Tibial artery (tissue), 4 donors: ENCODE data around the gene UNC13B.

ENCODE experiments used
- DNase-seq, 2 donors: peaks; one replicate each; pipeline ENCODE4 v3.0.0-alpha.2; 2019
- H3K27ac ChIP-seq, 2 donors: fragments of 200-600 bp; sonication (generic) in 1 of 2; 1 replicate in 1 of 2; 2 replicates in 1 of 2; pipeline ENCODE4 v1.5.1; 2018 to 2019; ENCODE audit warnings: mild to moderate bottlenecking in 1 of 2
- H3K27me3 ChIP-seq, 2 donors: fragments of 200-600 bp; sonication (generic) in 1 of 2; one replicate each; pipeline versions ENCODE4 v1.5.1 to v1.6.0; 2016 to 2019
- H3K36me3 ChIP-seq, 3 donors: fragments of 200-600 bp; sonication (generic) in 2 of 3; one replicate each; pipeline ENCODE4 v1.5.1; 2016 to 2019; ENCODE audit warnings: mild to moderate bottlenecking in 2 of 3
- H3K4me1 ChIP-seq, 4 donors: fragments of 200-600 bp; sonication (generic) in 2 of 4; 1 replicate in 3 of 4; 2 replicates in 1 of 4; pipeline ENCODE4 v1.5.1; 2016 to 2019
- H3K4me3 ChIP-seq, 2 donors: fragments of 200-600 bp; sonication (generic) in 1 of 2; 1 replicate in 1 of 2; 2 replicates in 1 of 2; pipeline ENCODE4 v1.5.1; 2018 to 2019; ENCODE audit warnings: mild to moderate bottlenecking in 2 of 2
- H3K9me3 ChIP-seq, 3 donors: fragments of 200-600 bp; sonication (generic) in 1 of 3; one replicate each; pipeline ENCODE4 v1.5.1; 2016 to 2019
- intact Hi-C: fragments of 100-400 bp; cut with DNase I; formaldehyde crosslinking; loops from one replicate; pipeline ENCODE4 v1.15.0; 2023; ENCODE audit warnings: low total_unique reads
- TF ChIP-seq, protein P1 (sequence below), 2 experiments: fragments of 200-600 bp in 1 of 2; fragments of 450-650 bp in 1 of 2; IDR thresholded peaks; one replicate each; pipeline ENCODE4 v1.5.1; 2017 to 2019; ENCODE audit warnings: antibody characterized with exemption in 2 of 2, mild to moderate bottlenecking in 1 of 2, moderate library complexity in 1 of 2

The UNC13B gene

DNA sequence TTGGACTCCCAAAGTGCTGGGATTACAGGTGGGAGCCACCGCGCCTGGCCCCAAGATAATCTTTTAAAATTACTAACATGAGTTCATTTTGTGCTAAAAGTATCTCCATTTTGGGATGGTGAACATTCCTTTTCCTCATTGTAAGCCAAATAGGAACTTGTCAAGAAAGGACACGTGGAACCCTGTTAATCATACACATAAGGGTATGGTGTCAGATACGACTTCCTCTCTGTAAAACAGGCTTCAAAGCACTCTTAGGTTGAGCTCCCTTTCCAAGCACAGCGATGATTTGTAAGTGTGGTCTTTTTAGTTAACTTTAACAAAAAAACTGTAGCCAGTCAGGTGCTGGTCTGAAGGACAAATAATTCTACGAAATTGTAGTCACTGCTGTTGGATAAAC lies 132.7 kb downstream of the UNC13B start:
- TF ChIP-seq, protein P1, sequence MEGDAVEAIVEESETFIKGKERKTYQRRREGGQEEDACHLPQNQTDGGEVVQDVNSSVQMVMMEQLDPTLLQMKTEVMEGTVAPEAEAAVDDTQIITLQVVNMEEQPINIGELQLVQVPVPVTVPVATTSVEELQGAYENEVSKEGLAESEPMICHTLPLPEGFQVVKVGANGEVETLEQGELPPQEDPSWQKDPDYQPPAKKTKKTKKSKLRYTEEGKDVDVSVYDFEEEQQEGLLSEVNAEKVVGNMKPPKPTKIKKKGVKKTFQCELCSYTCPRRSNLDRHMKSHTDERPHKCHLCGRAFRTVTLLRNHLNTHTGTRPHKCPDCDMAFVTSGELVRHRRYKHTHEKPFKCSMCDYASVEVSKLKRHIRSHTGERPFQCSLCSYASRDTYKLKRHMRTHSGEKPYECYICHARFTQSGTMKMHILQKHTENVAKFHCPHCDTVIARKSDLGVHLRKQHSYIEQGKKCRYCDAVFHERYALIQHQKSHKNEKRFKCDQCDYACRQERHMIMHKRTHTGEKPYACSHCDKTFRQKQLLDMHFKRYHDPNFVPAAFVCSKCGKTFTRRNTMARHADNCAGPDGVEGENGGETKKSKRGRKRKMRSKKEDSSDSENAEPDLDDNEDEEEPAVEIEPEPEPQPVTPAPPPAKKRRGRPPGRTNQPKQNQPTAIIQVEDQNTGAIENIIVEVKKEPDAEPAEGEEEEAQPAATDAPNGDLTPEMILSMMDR (IDR thresholded peaks at IDR 0.05): no peak
- Histone ChIP-seq H3K36me3 (peaks cover 0 to 8% (median 0%) of the 10 kb centered on the region in 3 donors), H3K27ac (no peak overlapping the region), H3K27me3 (no peaks in the 10 kb centered on the region), H3K4me3 (no peak overlapping the region), H3K9me3 (no peaks in the 10 kb centered on the region), H3K4me1 (no peaks in the 10 kb centered on the region)
- no peak for DNase-seq
- intact Hi-C loops: no loop called here

DNA sequence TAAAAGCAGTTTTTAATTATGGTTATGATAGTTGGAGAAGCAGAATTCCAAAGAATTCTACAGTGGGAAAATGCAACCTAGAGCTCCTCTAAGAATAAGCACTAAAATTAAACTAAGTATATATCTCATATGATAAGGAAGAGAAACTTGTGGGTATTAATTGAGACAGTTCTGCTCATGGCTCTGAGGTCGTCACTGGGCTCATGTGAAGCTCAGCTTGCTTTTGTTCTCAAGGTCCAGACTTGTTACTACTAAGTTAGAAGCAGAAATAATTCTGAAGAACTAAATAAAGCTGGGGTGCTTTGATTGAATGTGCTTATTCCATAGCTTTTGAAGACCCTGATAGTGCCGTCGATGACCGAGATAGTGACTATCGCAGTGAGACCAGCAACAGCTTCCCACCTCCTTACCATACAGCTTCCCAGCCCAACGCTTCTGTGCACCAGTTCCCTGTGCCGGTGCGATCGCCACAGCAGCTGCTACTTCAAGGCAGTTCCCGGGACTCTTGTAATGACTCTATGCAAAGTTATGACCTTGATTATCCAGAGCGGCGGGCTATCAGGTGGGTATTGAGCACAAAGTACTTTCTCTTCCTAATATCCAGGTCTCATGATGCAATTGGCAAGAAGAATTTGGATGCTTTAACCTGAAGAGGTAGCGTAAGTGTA lies 133.7 kb downstream of the UNC13B start:
- H3K27me3 ChIP-seq: no peaks in the 10 kb centered on the region
- no peaks in the 10 kb centered on the region for H3K9me3 ChIP-seq
- no peak overlapping the region for H3K27ac ChIP-seq
- TF ChIP-seq, protein P1 (IDR thresholded peaks at IDR 0.05): no peak
- H3K36me3 ChIP-seq: peaks cover 0 to 8% (median 0%) of the 10 kb centered on the region in 3 donors
- no peaks in the 10 kb centered on the region for H3K4me1 ChIP-seq
- DNase-seq: no peak
- no peak overlapping the region for H3K4me3 ChIP-seq
- intact Hi-C loops: no loop called here

DNA sequence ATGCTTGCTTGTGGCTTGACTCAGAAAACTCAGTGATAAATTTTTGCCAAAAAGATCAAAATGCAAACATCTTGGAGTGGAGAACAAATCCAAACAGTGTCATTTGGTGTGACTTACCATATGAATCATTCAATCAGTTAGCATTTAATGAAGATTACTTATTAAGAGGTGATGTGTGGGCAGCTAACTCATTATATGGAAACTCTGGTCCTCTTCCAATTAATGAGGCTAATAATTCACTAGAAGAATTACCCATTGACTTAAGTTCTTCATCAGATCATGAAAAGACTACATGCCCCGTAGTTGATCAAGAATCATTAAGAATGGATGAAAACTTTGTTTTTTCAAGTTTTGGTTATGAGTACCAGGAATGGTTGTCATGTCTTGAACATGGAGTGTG lies 141.8 kb downstream of the UNC13B start:
- DNase-seq: no peak
- TF ChIP-seq, protein P1 (IDR thresholded peaks at IDR 0.05): no peak
- intact Hi-C loops: no loop called here
- no peaks in the 10 kb centered on the region for H3K9me3 ChIP-seq
- no peak overlapping the region for H3K4me3 ChIP-seq
- no peak overlapping the region for H3K27ac ChIP-seq
- H3K27me3 ChIP-seq: no peaks in the 10 kb centered on the region
- no peaks in the 10 kb centered on the region for H3K36me3 ChIP-seq
- H3K4me1 ChIP-seq: no peaks in the 10 kb centered on the region

DNA sequence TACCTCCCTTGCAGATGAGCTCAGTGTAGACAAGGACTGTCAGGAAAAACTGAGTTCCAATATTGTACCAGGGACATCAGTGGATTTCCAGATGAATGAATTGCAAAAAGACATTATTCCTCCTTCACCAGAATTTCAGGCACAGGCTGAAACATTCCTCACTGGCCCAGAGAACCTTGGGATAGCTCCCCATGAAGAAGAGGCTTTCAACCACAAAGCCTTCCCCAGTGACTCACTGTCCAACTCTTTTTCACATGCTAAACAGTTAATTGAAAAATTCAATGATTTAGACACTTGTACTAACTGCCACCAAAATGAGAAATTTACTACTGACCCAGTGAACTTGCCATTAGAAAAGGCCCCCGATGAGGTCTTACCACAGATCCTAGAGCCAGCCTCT lies 144.5 kb downstream of the UNC13B start:
- no peaks in the 10 kb centered on the region for H3K9me3 ChIP-seq
- TF ChIP-seq, protein P1 (IDR thresholded peaks at IDR 0.05): no peak
- intact Hi-C loops: no loop called here
- peaks cover 6 to 11% (median 8%) of the 10 kb centered on the region in 3 donors for H3K36me3 ChIP-seq
- H3K27me3 ChIP-seq: no peaks in the 10 kb centered on the region
- H3K27ac ChIP-seq: no peak overlapping the region
- no peak overlapping the region for H3K4me3 ChIP-seq
- H3K4me1 ChIP-seq: peaks cover 0 to 9% (median 7%) of the 10 kb centered on the region in 4 donors
- DNase-seq: no peak

DNA sequence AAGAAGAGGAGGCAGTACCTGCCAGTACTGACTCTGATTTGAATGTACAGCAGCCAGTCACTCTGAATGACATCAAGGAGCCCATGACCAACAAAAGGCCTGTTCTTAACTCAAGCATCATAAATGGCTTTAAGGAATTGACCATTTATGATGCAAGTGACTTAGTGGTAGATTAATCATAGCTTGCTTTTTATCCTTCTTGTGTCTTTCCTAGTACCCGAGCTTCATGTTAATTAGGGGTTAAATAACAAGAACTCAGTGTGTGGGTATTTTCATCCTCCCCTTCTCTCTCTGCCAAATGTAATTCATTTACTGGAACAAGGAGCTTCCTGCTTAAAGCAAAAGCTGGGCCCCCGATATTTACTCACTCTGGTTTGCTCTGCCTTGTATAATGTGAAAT lies 146.5 kb downstream of the UNC13B start:
- Histone ChIP-seq H3K27ac (no peak overlapping the region), H3K27me3 (no peaks in the 10 kb centered on the region), H3K4me3 (no peak overlapping the region), H3K36me3 (peaks cover 6 to 11% (median 8%) of the 10 kb centered on the region in 3 donors), H3K4me1 (peaks cover 0 to 29% (median 24%) of the 10 kb centered on the region in 4 donors), H3K9me3 (no peaks in the 10 kb centered on the region)
- no peak for DNase-seq
- intact Hi-C loops: no loop called here
- TF ChIP-seq, protein P1 (IDR thresholded peaks at IDR 0.05): no peak
